NCI-H82 treated with DMSO at 0.1 percent for 48 hours (cell line): Measurements from ENCODE around the gene ASAP2.

Experiments
- DNase-seq: peaks from one replicate; lab custom pipeline; 2025; ENCODE audit not compliant: unreplicated experiment; lab: John Stamatoyannopoulos, UW

ASAP2 gene

GRCh38 chr2:9271691-9272090 is 65.1 kb downstream of the ASAP2 start:
- DNase-seq: no peak

DNA sequence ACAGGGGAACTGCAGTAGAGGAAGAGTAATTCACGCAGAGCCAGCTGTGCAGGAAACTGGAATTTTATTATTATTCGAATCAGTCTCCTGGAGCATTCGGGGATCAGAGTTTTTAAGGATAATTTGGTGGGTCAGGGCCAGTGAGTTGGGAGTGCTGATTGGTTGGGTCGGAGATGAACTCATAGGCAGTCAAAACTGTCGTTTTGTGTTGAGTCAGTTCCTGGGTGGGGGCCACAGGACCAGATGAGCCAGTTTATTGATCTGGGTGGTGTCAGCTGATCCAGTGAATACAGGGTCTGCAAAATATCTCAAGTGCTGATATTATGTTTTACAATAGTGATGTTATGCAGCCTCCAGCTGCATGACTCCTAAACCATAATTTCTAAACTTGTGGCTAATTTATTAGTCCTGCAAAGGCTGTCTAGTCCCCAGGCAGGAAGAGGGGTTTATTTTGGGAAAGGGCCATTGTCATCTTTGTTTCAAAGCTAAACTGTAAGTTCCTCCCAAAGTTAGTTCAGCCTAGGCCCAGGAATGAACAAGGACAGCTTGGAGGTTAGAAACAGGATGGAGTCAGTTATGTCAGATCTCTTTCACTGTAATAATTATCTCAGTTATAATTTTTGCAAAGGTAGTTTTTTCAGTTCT is 67.0 kb downstream of the ASAP2 start:
- DNase-seq: no peak

GRCh38 chr2:9274701-9275343 is 68.2 kb downstream of the ASAP2 start:
- no peak for DNase-seq

DNA sequence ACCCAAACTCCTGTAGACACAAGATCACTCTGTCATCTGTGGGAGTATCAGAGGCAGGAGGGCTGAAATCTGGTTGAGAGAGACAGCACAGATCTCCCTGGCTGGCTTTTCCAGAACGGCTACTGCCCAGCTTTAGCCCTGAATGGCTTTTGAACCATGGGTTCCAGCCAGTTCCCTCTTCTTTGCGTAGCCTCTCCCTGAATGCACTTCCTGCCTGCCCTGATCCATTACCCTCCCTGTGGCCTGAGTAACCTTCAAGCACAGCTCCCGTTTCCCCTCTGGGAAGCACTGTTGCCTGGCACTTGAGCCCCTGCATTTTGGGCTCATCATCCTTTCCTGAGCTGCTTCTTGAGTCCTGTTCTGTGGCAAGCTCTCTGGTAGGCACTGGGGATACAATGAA is 68.8 kb downstream of the ASAP2 start:
- no peak for DNase-seq

DNA sequence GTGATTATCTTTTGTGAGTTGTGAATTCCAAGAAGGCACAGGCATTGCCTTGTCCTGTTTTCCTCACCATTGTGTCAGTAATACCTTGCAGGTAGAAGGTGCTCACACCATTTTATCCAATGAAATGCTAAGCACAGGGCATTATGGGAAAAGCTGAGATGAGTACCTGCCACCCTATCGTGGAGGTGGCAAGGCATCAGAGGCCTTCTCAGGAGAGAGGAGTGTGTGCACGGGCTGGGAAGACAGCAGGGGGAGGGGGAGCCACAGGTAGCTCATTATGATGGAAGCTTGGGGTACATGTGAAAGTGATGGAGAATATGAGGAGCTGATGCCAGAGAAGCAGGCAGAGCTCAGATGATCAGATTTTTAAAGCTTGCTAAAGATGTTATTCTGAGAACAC is 69.5 kb downstream of the ASAP2 start:
- DNase-seq: no peak

- DNase-seq: no peak
These were observed 70.4 kb downstream of the ASAP2 start for GRCh38 chr2:9276901-9277451.

DNA sequence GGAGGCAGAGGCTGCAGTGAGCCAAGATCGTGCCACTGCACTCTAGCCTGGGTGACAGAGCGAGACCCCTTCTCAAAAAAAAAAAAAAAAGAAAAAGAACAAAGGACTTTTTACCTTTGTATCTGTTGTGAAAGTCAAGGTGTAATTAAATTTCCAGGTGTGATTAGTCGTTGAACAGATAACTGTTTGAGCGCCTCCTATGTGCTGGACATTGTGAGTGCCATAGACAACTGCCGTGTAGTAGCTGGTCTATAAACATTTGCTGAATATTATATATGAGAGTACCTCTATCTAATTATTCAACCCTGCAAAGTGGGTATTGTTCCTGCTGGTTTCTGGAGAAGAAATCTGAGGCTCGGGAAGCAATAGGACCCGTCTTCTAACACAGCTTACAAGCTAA is 71.8 kb downstream of the ASAP2 start:
- DNase-seq: no peak

GRCh38 chr2:9279426-9279825 is 72.8 kb downstream of the ASAP2 start:
- DNase-seq: no peak

DNA sequence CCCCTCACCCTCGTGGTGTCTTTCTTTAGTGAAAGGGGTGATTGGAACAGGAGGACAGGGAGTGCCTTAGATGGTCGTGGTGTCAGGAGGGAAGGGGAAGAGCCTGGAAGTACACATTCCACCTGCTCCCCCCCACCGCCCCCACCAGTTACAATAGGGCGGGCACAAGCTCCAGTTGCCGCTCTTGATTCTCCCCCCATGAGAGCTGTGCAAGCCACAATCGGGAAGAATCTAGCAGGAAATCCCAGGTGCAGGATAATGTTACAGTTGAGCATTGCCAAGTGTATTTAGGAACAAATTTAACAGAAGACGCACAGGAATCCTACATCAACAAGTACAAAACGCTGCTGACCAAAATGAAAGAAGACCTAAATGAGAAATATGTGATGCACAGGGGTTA is 73.6 kb downstream of the ASAP2 start:
- no peak for DNase-seq

DNA sequence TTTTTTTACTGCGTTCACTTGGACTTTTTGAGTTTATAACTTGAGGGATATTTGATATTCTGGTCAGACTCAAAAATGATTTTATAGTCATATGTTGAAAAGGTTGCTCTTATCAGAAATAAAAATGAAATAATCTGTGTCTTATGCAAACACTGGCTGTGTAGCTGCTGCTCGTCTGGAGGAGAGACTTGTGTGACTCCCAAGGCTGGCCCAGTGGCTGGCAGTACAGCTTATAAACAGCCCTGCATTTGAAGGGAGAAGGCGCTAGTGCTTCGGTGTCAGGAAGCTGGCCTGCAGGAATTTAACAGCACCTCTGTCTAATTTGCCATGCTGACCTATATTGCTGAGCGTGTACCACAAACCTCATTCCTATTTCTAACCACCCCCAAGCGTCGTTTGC is 74.5 kb downstream of the ASAP2 start:
- DNase-seq: no peak

GRCh38 chr2:9282128-9283112 is 75.8 kb downstream of the ASAP2 start:
- no peak for DNase-seq

GRCh38 chr2:9284521-9285297 is 78.1 kb downstream of the ASAP2 start:
- DNase-seq: no peak

- DNase-seq: no peak
These were observed 78.8 kb downstream of the ASAP2 start for GRCh38 chr2:9285385-9285920.

DNA sequence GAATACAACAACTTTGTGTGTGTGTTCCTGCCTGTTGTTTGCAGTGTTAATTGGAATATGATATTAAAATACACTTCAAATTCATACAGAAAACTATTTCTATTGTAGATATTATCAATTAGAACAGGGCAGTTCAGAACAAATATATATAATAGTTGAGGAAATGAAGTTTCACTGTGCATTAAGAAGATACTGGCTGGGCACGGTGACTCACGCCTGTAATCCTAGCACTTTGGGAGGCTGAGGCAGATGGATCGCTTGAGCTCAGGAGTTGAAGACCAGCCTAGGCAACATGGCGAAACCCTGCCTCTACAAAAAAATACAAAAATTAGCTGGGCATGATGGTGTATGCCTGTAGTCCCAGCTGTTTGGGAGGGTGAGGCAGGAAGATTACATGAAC is 79.3 kb downstream of the ASAP2 start:
- no peak for DNase-seq

GRCh38 chr2:9286554-9287399 is 80.2 kb downstream of the ASAP2 start:
- no peak for DNase-seq

GRCh38 chr2:9287400-9288045 is 80.9 kb downstream of the ASAP2 start:
- no peak for DNase-seq

DNA sequence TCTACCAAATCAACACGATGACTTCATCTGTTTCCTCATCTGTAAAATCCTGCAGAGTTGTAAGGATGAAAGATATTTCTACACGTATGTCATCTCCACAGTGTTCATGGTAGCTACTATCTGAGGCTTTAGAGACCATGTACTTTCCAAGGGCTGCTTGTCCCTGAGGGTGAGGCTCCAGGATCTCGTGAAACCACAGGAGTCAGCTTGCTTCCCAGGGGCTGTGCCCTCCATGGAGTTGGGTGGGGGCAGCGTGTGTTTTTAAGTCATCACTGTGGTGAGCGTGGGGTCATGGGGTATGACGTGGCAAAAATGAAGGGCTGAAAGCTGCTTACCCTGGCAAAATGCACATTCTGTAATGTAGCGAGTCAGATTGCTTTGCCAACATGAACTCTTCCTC is 81.6 kb downstream of the ASAP2 start:
- no peak for DNase-seq

DNA sequence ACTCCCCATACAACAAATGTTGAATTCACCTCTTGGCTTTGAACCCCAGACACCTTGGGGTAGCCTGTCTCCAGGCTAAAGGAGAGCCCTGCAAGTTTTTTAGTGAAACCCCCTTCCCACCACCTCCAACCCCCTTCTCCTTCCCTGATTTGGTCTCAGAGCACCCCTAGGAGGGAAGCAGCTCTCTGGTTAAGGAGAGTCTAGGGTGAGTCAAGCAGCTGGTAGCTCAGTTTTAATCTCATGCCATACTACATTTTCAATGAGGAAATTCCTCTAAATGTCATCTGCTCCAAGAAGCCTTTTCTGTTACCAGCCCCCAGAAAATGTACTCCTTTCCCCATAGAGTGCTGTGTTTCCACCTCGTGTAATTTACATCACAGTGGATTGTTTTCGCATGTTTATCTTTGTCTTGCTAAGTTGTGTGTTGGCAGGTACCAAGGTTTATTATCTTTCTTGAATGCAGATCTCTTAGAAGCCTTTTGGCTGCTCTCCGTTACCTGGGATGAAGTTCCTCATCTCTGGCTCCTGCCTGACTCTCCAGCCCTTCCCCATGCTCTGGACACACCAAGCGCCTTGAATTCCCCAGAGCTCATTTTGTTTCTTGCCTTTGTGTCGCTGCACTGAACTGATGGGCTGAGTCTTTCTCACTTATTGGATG is 82.2 kb downstream of the ASAP2 start:
- DNase-seq: no peak

DNA sequence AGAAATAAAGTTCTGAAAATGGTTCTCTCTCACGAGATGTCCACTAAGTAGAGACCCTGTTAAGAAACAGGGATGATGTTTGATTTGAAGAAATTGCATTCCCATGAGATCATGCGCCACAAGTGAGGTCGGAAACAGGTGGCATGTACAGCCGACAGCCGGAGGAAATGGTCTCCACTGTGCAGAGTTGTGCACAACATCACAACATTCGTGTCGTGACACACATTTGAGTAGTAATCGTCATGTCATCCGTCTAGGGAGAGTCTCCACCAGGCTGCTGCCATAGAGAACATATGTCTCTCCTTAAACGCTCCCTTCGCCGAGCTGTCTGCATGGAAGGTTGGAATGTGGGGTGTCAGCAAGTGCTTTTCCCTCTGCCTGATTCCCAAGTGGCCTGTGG is 84.7 kb downstream of the ASAP2 start:
- DNase-seq: no peak
